Nucleus accumbens (tissue), 56 donors: ENCODE measurements around the gene SHANK2.
A peak's percentile ranks its signal among the peaks of the same experiment; 100 is the strongest.
"Not testable (repeated sequence)": the region's sequence is repeated elsewhere in the genome, so short reads cannot be mapped to it uniquely, and the experiment has no call there.

Experiments
- DNase-seq, 56 donors: peaks; one replicate each; lab custom pipeline; 2025; lab: John Stamatoyannopoulos, UW

The SHANK2 gene

DNA sequence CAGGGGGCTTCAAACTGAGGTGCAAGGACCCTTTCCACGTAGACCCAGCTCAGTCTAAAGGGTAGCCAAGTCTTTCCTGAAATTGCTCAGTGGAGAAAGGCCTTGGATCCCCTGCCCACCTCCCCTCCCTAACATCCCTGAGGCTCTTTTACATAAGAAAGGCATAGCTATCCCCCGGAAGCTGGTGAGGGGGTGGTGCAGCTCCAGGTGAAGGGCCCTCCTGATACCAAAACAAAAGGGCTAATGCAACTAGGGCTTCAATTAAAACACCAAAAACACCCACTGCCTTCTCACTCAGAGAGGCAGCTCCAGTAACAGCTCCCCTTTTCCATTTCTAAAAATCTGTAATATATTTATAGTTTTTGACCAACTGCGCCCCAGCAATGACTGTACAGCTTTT, 5.8 kb downstream of the SHANK2 start:
- no peak for DNase-seq

DNA sequence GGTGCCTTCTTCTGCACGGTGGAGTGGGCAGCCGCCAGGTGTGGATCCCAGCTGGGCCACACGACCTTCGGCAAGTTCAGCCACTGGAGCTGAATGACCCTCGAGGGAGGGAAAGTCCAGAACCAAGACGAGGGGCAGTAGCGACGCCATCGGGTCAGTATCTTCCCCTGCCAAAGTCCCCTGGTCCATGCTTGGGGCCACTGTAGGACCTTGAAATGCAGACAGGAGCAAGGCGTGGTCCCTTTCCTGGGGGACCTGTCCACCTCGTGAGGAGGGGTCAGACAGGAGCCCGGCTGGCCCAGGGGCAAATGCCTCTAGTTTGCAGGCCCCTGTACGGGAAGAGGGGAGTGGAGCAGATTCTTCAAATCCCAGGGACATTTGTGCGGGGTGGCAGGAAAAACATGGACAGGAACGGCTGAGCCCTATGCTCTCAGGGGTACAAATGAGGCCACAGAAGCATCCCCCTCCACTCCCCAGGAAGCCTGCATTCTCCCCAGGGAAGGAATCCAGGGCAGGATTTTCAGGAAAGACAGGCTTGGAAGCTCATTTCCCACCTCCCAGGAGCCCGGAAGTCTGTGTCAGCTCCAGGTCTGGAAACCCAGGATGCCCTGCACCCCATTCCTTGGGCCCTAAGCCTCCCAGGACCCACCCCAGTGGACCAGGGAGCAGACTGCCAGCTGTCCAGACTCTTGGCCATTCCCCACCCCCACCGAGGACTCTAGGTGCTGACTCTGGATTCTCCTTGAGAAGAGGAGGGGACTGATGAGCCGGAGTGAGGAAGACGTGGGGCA, 6.6 kb downstream of the SHANK2 start:
- DNase-seq = no peak

DNA sequence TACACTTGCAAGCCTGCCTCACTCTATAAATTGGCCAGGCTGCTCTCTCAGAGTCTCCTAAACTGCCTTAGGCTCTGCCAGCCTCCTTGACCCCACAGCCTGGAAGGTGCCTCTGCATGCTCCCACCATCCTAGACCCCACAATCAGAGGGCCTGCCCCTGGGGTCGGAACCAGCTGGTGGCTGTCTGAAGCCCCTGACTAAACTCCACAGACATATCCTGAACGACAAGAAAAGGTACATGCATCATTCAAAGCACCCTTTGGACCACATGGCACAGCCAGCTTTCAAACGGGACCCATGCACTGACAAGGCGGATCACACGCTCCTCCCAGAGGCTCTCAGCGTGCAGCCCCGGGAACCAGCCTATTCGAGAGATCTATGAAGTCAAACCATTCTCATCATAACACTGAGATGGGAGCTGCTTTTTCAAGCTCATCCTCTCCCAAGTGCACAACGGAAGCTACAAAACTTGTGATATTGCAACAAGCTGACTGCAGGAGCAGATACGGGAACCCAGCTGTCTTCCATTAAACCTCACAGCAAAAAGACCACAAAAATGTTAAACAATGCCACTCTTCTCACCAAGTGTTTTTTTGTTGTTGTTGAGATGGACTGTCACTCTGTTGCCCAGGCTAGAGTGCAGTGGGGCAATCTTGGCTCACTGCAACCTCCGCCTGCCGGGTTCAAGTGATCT, 8.1 kb downstream of the SHANK2 start:
- no peak for DNase-seq

DNA sequence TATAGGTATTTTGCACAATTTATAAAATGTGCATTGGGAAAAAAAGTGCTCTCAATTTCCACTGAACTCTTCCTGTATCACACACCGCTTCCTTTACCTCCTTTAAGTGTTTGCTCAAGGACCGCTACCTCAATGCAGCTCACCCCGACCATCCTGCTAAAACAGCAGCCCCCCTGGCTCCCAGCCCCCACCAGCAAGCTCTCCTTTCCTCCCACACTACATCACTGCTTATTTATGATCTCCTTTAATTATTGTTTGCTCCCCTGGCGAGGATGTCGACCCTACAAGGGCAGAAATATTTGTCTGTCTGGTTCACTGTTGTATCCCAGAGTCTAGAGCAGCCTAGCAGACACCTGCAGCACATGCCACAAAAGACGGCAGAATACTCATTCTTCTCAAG, 10.0 kb downstream of the SHANK2 start:
- no peak for DNase-seq

DNA sequence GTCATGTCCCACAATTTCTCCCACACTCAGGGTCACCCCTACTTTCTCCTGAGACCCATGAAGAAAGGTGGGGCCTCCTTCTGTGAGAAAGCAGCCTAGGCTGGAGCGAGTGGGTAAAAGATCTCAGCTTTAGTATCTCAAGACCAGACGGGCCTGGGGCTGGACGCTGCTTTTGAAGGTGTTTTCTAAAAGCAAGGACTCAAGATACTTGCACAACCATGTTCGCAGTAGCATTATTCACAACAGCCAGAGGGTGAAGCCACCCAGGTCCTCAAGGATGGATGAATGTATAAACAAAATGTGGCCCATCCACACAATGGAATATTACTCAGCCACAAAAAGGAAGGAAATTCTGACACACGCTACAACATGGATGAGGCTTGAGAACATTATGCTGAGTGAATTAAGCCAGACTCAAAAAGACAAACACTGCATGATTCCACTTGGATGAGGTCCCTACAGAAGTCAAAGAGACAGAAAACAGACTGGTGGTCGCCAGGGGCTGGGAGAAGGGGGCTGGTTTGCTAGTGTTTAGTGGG, 10.6 kb downstream of the SHANK2 start:
- DNase-seq = no peak

DNA sequence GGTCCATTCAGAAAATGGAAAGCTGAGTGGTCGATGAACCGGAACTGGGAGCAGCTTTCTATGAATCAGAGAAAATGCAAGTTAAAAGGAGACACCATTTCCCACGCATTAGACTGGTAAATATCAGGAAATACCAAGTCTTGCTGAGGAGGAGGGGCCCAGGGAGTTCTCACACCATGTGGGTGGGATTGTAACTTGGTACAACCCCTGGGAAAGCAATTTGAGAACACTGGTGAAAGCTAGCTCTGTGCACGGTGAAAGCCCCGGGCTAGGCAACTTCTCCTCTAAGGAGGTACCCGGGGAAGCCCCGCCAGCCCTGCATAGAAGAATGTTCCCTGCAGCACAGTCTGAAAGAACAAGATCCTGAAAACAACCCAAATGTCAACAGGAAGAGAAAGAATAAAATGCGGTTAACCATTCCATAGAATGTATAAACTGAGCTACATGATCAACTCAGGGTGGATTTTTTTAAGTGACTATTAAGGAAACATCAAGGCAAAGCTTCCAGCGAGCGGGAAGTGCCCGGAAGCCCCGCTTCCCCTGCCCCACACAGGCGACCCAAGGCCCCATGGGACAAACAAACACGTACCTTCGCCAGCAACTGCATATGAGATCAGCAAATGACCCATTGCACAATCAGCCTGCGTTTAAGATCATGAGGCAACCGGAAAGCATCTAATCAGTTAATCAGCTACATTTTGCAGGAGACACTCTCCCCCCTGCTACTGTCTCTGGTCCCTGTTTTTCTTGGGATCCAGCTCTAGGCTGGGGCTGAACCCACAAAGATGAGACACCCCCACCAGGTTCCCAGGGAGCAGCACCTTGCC, 11.3 kb downstream of the SHANK2 start:
- peak in 5 of 56 donors; percentile 10 to 34 (median 19) for DNase-seq

DNA sequence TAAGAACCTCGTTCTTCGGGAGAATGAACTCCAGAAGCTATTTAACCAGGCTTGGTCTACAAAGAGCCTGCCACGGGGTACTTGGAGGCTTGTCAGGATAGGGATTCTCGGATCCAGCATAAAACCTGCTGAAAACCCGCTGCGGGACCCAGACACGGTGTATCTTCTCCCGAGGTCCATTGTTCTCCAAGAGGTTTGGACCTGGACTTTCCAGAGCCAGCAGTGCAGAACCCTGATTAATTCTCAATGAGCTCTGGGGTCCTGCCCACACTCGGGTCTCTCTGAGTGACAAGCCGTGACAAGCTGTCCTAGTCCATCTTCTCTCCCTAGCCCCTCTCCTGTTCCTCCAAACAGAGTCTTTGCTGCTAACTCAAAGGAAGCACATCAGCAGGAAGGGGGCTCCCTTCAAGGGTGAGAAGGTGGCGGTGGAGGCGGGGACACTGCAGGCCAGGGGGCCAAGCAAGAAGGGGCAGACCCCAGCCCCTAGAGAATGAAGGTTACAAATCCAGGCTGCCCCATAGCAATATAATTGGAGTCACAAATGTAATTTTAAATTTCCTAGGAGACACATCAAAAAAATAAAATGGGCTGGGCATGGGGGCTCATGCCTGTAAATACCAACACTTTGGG, 12.2 kb downstream of the SHANK2 start:
- DNase-seq = no peak

DNA sequence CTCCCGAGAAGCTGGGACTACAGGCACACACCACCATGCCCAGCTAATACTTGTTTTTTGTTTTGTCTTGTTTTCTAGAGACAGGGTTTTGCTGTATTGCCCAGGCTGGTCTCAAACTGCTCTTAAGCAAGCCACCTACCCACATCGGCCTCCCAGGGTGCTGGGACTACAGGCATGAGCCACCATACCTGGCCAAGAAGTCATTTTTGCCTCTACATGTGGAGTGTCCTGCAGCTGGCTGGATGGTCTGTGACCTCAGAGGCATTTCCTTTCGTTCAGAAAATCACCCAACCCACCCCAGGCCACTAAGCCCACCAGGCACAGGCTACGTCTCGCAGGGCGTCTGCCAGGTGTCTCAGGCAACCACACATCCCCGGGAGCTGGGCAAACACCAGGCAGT, 12.8 kb downstream of the SHANK2 start:
- DNase-seq = no peak

DNA sequence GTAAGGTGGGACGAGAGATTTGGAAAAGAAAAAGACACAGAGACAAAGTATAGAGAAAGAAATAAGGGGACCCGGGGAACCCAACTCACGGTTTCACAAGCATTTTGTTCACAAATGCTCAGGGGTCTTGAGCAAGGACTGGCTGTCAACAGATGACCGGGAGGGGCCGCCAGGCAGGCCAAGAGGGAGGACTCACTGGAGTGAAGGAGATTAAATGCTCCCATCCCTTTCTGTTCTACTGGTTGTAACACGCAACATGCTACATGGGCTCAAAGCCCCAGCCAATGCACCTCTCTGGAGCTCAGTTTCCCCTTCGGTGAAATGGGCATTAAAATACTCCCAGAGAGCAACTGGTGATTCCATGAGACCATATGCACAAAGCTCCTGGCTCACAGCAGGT, 13.4 kb downstream of the SHANK2 start:
- DNase-seq = no peak

DNA sequence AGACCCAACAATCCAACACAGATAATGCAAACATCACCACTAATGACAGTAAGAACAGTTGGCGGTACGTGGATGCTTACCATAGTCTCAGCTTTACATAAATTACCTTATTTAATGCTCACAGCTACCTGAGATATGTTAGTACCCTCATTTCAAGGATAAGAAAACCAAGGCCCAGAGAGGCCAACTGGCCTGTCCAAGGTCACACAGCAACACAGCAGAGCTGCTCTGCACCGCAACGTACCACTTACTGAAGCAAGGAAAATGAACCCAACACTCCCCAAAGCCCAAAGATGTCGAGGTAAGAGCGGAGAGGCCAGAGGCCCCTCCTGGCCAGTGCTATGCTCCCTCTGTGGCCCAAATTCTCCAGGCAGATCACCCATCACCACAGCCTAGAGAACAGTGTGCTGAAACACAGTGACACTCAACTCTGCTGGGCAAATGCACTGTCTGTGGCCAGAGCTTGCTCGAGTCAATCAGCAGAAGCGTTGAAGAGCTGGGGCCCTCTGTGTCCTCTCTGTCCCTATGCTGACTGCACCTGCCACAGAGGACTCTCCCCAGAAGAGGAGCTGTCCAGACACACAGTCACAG, 14.0 kb downstream of the SHANK2 start:
- DNase-seq = no peak

DNA sequence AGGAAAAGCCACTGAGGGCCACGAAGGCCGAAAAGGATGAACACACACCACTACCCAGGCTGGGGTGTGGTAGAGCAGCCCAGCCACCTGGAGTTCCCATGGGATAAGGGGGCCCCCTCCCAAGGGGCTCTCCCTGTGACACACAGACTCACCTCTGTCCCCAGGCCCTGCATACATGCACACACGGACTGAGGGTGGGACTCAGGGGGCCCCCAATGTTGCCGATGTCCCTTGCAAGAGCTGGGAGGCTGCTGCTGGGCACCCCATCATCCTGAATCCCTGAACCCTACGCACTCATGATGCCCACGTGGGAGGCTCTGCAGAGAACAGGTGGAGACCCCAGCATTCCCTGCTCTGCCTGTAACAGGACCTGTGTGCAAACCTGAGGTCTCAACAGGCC, 14.5 kb downstream of the SHANK2 start:
- DNase-seq = no peak

DNA sequence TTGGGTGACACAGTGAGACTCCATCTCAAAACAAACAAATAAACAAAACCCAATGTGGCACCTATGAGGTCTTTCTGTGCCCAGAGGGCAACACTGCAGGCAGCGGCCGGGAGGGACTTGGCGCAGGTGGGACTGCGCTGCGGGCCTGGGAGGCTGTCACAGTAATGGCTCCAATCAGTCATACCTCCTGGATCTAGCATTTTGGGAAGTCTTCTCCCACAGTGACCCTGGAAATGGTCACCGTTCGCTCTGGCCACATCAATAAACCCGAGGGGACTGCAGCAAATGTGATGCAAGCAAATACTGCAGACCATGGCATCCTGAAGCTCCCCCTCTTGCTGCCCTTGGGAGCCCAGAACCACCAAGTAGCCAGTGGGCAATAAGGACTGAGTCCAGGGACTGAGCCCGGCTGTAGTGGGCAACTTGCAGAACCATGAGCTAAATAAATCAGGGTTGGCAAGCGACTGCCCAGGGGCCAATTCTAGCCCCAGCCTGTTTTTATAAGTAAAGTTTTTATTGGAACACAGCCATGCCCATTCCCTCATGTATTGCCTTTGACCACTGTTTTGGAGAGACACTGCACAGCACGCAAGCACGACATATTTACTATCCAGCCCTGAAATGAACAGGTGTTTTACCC, 15.4 kb downstream of the SHANK2 start:
- DNase-seq = no peak

DNA sequence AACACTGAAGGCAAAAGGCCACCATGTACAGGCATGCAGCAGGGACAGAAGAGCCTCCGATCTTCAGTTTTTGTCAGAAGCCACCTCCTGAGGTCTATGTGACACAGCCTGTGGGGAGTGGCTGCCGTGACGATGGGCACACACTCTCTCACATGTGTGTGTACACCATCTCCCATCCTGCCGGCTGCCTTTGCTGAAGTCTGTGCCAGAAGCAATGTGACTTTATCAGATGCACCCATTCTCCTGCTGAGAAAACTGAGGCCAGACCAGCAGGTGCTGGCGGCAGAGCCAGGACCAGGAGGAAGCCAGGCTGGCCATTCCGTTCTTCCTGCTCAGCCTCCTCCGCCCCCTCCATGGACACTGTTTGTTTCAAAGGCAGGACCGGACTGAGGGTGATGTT, 16.7 kb downstream of the SHANK2 start:
- DNase-seq = no peak

DNA sequence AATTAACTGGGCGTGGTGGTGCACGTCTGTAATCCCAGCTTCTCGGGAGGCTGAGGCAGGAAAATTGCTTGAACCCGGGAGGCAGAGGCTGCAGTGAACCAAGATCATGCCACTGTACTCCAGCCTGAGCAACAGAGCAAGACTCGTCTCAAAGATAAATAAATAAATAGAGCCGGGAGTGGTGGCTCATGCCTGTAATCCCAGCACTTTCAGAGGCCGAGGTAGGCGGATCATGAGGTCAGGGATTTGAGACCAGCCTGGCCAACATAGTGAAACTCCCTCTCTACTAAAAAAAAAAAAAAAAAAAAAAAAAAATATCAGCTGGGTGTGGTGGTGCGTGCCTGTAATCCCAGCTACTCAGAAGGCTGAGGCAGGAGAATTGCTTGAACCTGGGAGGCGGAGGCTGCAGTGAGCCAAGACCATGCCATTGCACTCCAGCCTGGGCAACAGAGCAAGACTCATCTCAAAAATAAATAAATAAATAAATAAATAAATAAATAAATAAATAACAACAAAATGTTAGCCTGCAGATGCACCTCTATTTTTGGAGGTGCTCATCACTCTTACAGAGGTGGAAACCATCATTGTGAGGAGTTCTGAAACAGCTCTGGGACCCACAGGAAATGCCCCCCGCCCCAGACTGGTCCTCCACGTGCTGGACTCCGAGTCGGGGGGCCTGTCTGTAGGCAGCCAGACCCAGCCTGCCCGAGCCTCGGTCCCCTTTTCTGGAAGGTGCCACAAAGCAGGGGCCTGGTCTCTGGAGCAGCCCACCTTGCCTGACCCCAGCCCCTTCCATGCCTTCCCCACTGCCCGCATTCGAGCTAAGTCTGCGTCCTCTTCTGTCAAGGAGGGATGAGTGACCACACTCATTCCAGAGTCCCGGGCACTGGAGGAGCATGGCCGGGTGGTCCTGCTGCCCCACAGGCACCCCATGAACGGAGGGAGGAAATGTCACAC, 18.2 kb downstream of the SHANK2 start:
- DNase-seq = not testable (repeated sequence)

DNA sequence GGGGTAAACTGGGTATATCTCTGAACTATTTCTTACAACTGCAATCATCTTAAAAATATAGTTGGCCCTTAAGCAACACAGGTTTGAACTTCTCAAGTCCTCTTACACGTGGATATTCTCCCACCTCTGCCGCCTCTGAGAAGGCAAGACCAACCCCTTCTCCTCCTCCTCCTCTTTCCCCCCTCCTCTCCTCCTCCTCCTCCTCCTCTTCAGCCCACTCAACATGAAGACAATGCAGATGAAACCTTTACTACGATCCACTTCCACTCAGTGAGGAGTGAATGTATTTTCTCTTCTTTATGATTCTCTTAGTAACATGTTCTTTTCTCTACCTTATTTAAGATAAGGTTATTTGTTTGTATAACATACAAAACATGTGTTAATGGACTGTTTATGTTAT, 20.0 kb downstream of the SHANK2 start:
- DNase-seq = no peak

DNA sequence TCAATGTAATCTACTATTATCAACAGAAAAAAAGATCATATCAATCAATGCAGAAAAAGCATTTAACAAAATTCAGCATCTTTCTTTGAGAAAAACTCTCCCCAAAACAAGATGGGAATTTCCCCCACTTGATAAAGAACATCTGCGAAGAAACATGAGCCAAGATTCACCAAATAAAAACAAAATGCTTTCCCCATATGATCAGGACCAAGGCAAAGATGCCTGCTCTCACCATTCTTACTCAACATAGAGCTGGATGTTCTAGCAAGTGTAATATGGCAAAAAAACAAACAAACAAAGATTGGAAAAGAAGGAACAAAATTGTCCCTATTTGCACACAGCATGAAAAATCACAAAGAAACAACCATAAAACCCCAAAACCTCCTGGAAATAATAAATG, 23.4 kb downstream of the SHANK2 start:
- no peak for DNase-seq

DNA sequence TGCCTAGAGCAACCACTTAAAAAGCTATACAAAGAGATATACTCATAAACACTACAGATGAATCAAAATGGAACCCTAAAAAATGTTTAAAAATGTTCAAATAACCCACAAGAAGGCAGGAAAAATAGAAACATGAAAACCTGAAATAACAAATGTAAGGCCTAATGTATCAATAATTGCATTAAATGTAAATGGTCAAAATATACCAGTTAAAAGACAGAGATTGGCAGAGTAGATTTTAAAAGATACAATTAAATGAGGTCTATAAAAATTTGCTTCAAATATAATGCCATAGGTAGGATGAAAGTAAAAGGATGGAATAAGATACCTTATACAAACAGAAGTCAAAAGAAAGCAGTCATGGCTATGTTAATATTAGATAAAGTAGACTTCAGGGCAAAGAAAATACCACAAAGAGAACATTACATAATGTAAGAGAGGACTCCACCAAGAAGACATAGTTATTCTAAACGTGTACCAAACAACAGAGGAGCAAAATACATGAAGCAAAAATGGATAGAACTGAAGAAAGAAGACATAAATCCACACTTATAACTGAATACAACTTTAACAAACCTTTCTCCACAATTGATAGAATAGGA, 25.2 kb downstream of the SHANK2 start:
- no peak for DNase-seq
